Measurements from ENCODE around the gene LRP6. TPM values are rescaled to one million over a fixed set of nuclear protein-coding genes. Genes with fewer than 3 reads are reported as not detected.

The LRP6 gene
- total RNA-seq, 1 experiment from 2014 or later: 45.5 TPM

GRCh38 chr12:12091977-12092663, 174.7 kb downstream of the LRP6 start:
- no peaks in the 10 kb centered on the region for H3K36me3 ChIP-seq (ENCODE audit: low read depth)
- no TSS peak for BruUV-seq (replicated peaks)
- H3K9me2 ChIP-seq (ENCODE audit: insufficient read depth): no peaks in the 10 kb centered on the region
- no peak for TF ChIP-seq EZH2 (IDR thresholded peaks at IDR 0.05; ENCODE audit: low read depth)
- no peak for TF ChIP-seq CTCF (conservative IDR thresholded peaks at IDR 0.05)
- ChIA-PET CTCF (no interaction called here), POLR2A (ENCODE audit: unreplicated experiment) (no interaction called here)
- H3K79me2 ChIP-seq (ENCODE audit: low read depth): no peaks in the 10 kb centered on the region
- H3K27me3 ChIP-seq (ENCODE audit: insufficient read depth, low read depth): no peaks in the 10 kb centered on the region
- intact Hi-C loops (cut with micrococcal nuclease; ENCODE audit: unreplicated experiment): no loop called here
- 0 out of 2 replicates have a peak, but pooled peaks cover 6% of the 10 kb centered on the region for H3K4me1 ChIP-seq (replicated peaks; ENCODE audit: insufficient read depth)
- no peak for DNase-seq
- H2AFZ ChIP-seq: no peak overlapping the region
- H3F3A ChIP-seq (ENCODE audit: insufficient read depth, low read depth): no peaks in the 10 kb centered on the region
- H3K27ac ChIP-seq: no peak overlapping the region
- no peaks in the 10 kb centered on the region for H3K9me3 ChIP-seq (ENCODE audit: insufficient read depth, low read depth)
- no peaks in the 10 kb centered on the region for H4K20me1 ChIP-seq (ENCODE audit: insufficient read depth)
- H3K4me3 ChIP-seq: no peak overlapping the region
- H3K4me2 ChIP-seq: no peak overlapping the region

- H3K4me1 ChIP-seq (replicated peaks; ENCODE audit: insufficient read depth): 0 out of 2 replicates have a peak, but pooled peaks cover 6% of the 10 kb centered on the region
- no peaks in the 10 kb centered on the region for H3F3A ChIP-seq (ENCODE audit: insufficient read depth, low read depth)
- no peaks in the 10 kb centered on the region for H3K27me3 ChIP-seq (ENCODE audit: insufficient read depth, low read depth)
- no TSS peak for BruUV-seq (replicated peaks)
- no peak overlapping the region for H2AFZ ChIP-seq
- ChIA-PET POLR2A (ENCODE audit: unreplicated experiment) (no interaction called here), CTCF (no interaction called here)
- no peak overlapping the region for H3K4me3 ChIP-seq
- TF ChIP-seq CTCF (conservative IDR thresholded peaks at IDR 0.05): no peak
- TF ChIP-seq EZH2 (IDR thresholded peaks at IDR 0.05; ENCODE audit: low read depth): no peak
- H3K4me2 ChIP-seq: no peak overlapping the region
- H3K27ac ChIP-seq: no peak overlapping the region
- H4K20me1 ChIP-seq (ENCODE audit: insufficient read depth): no peaks in the 10 kb centered on the region
- H3K9me3 ChIP-seq (ENCODE audit: insufficient read depth, low read depth): no peaks in the 10 kb centered on the region
- intact Hi-C loops (cut with micrococcal nuclease; ENCODE audit: unreplicated experiment): no loop called here
- H3K36me3 ChIP-seq (ENCODE audit: low read depth): no peaks in the 10 kb centered on the region
- no peak for DNase-seq
- H3K79me2 ChIP-seq (ENCODE audit: low read depth): no peaks in the 10 kb centered on the region
- H3K9me2 ChIP-seq (ENCODE audit: insufficient read depth): no peaks in the 10 kb centered on the region
Measured at GRCh38 chr12:12091071-12091470, 175.8 kb downstream of the LRP6 start.

- H4K20me1 ChIP-seq (ENCODE audit: insufficient read depth): no peaks in the 10 kb centered on the region
- TF ChIP-seq EZH2 (IDR thresholded peaks at IDR 0.05; ENCODE audit: low read depth) (no peak), CTCF (conservative IDR thresholded peaks at IDR 0.05) (no peak)
- intact Hi-C loops (cut with micrococcal nuclease; ENCODE audit: unreplicated experiment): no loop called here
- no peak overlapping the region for H3K4me3 ChIP-seq
- 0 out of 2 replicates have a peak, but pooled peaks cover 6% of the 10 kb centered on the region for H3K4me1 ChIP-seq (replicated peaks; ENCODE audit: insufficient read depth)
- H3K4me2 ChIP-seq: no peak overlapping the region
- no peaks in the 10 kb centered on the region for H3K9me2 ChIP-seq (ENCODE audit: insufficient read depth)
- no peaks in the 10 kb centered on the region for H3K36me3 ChIP-seq (ENCODE audit: low read depth)
- no peak overlapping the region for H2AFZ ChIP-seq
- POLR2A ChIA-PET (ENCODE audit: unreplicated experiment): no interaction called here
- DNase-seq: no peak
- CTCF ChIA-PET: no interaction called here
- H3K9me3 ChIP-seq (ENCODE audit: insufficient read depth, low read depth): no peaks in the 10 kb centered on the region
- H3K27me3 ChIP-seq (ENCODE audit: insufficient read depth, low read depth): no peaks in the 10 kb centered on the region
- no peaks in the 10 kb centered on the region for H3K79me2 ChIP-seq (ENCODE audit: low read depth)
- no peak overlapping the region for H3K27ac ChIP-seq
- no peaks in the 10 kb centered on the region for H3F3A ChIP-seq (ENCODE audit: insufficient read depth, low read depth)
- BruUV-seq (replicated peaks): no TSS peak
Measured at GRCh38 chr12:12088761-12089160, 178.1 kb downstream of the LRP6 start.

Data from PC-9 (cell line).